ENCODE data around the gene DPP7. TPM values are rescaled to one million over a fixed set of nuclear protein-coding genes. Genes with fewer than 3 reads are reported as not detected.

The DPP7 gene
- total and polyA plus RNA-seq, 2 of the 4 experiments (the other 2 are of a cell fraction): 14.9 to 76.4 TPM

GRCh38 chr9:137134191-137134590 is 19.7 kb upstream of the DPP7 start:
- Histone ChIP-seq H3K14ac (replicated peaks; ENCODE audit: low read depth, low read length) (no peak overlapping the region), H2BK5ac (ENCODE audit: low read depth, low read length, poor library complexity, severe bottlenecking) (no peak overlapping the region), H4K91ac (ENCODE audit: insufficient read depth, low read depth, low read length) (no peak overlapping the region), H2AK9ac (replicated peaks; ENCODE audit: low read depth, low read length, poor library complexity) (no peak overlapping the region), H3K27ac (ENCODE audit: insufficient read depth, low read length) (no peak overlapping the region), H3K56ac (ENCODE audit: extremely low read depth, insufficient read depth, low read length) (no peak overlapping the region), H3K79me1 (ENCODE audit: low read depth in 1 of 2, low read length in 2 of 2) (peaks cover 0 to 4% of the 10 kb centered on the region in 2 experiments; a peak in 1 of 4 replicates), H3K9me1 (ENCODE audit: insufficient read depth, low read length) (no peaks in the 10 kb centered on the region), H3K4me3 (ENCODE audit: insufficient read depth, low read depth, low read length) (no peak overlapping the region), H3K4me1 (ENCODE audit: control insufficient read depth, insufficient read depth, low read length) (no peaks in the 10 kb centered on the region; the same call in 1 of the 2 replicates), H2AFZ (replicated peaks; ENCODE audit: low read length, poor library complexity) (no peak overlapping the region), H3K18ac (ENCODE audit: low read depth, low read length) (no peak overlapping the region), H2BK20ac (ENCODE audit: low read depth, low read length) (no peak overlapping the region), H4K8ac (ENCODE audit: low read depth in 2 of 2, low read length in 2 of 2) (no peak overlapping the region), H4K20me1 (ENCODE audit: insufficient read depth, low read length) (no peaks in the 10 kb centered on the region), H4K5ac (ENCODE audit: low read depth, low read length) (no peak overlapping the region), H3K4me2 (ENCODE audit: low read depth, low read length) (no peak overlapping the region), H3K9me3 (ENCODE audit: control insufficient read depth, insufficient read depth, low read length) (peaks cover 4% of the 10 kb centered on the region; the same call in 1 of the 2 replicates), H2AK5ac (ENCODE audit: low read depth, low read length) (no peak overlapping the region), H3K4ac (ENCODE audit: low read depth, low read length) (no peak overlapping the region), H2BK120ac (ENCODE audit: low read depth, low read length) (no peak overlapping the region), H3K27me3 (ENCODE audit: control insufficient read depth, insufficient read depth, low read length) (peaks cover 29% of the 10 kb centered on the region), H2BK15ac (ENCODE audit: low read depth, low read length) (no peak overlapping the region), H3K36me3 (ENCODE audit: control insufficient read depth, insufficient read depth, low read length) (no peaks in the 10 kb centered on the region), H3K9ac (ENCODE audit: low read depth, low read length) (no peak overlapping the region), H3K23ac (ENCODE audit: low read depth, low read length) (no peak overlapping the region)
- dilution Hi-C loops (cut with HindIII; ENCODE audit: low sequenced_read_pairs, unreplicated experiment): no loop called here
- ATAC-seq (ENCODE audit: low read depth): no peak
- ChIA-PET CTCF (no interaction called here), POLR2A (ENCODE audit: unreplicated experiment) (no interaction called here)
- WGBS, 2 experiments (ENCODE audit: extremely low coverage in 2 of 2, insufficient read length in 1 of 2): no CpG with 5 or more reads among the region's 4 CpGs
- DNase-seq: no peak
- in situ Hi-C loops (cut with MboI; ENCODE audit: low sequenced_read_pairs): no loop called here
- no TSS peak for BruUV-seq (replicated peaks)
- no peak for TF ChIP-seq POLR2A (IDR thresholded peaks at IDR 0.05; ENCODE audit: low read depth, low read length)
- no peak for TF ChIP-seq SMC3 (IDR thresholded peaks at IDR 0.05; ENCODE audit: low read depth, low read length)
- no peak for TF ChIP-seq MXI1 (IDR thresholded peaks at IDR 0.05; ENCODE audit: borderline replicate concordance, low read depth, low read length)
- no peak for TF ChIP-seq CEBPB (IDR thresholded peaks at IDR 0.05; ENCODE audit: low read depth, low read length)
- no peak for TF ChIP-seq USF2 (IDR thresholded peaks at IDR 0.05; ENCODE audit: low read depth, low read length)
- no peak for TF ChIP-seq MAFK (IDR thresholded peaks at IDR 0.05; ENCODE audit: low read depth, low read length)
- no peak for TF ChIP-seq ELK1 (IDR thresholded peaks at IDR 0.05; ENCODE audit: borderline replicate concordance, low read depth, low read length)
- no peak for TF ChIP-seq MAZ (IDR thresholded peaks at IDR 0.05; ENCODE audit: borderline replicate concordance, low read depth, low read length)
- no peak for TF ChIP-seq CHD1 (IDR thresholded peaks at IDR 0.05; ENCODE audit: low read depth, low read length)
- TF ChIP-seq BHLHE40 (IDR thresholded peaks at IDR 0.05; ENCODE audit: low read depth, low read length): no peak
- TF ChIP-seq NFE2L2 (IDR thresholded peaks at IDR 0.05; ENCODE audit: low read depth, low read length): no peak
- no peak for TF ChIP-seq RCOR1 (IDR thresholded peaks at IDR 0.05; ENCODE audit: insufficient replicate concordance, low read length)
- TF ChIP-seq CTCF (conservative IDR thresholded peaks at IDR 0.05; ENCODE audit: low read depth, low read length): no peak
- TF ChIP-seq RFX5 (IDR thresholded peaks at IDR 0.05; ENCODE audit: low read depth, low read length): no peak
- no peak for TF ChIP-seq FOS (IDR thresholded peaks at IDR 0.05; ENCODE audit: low read depth, low read length)
- TF ChIP-seq RAD21 (IDR thresholded peaks at IDR 0.05; ENCODE audit: low read length): no peak
- intact Hi-C loops (cut with micrococcal nuclease): no loop called here

Measured in IMR-90 (cell line).